ENCODE data around the gene HELZ. TPM values are rescaled to one million over a fixed set of nuclear protein-coding genes. Genes with fewer than 3 reads are reported as not detected.
"Not testable (repeated sequence)": the region's sequence is repeated elsewhere in the genome, so short reads cannot be mapped to it uniquely, and the experiment has no call there.

Gene HELZ
- total and polyA plus RNA-seq, 2 experiments from 2014 or later: 32.7 to 77.2 TPM

DNA sequence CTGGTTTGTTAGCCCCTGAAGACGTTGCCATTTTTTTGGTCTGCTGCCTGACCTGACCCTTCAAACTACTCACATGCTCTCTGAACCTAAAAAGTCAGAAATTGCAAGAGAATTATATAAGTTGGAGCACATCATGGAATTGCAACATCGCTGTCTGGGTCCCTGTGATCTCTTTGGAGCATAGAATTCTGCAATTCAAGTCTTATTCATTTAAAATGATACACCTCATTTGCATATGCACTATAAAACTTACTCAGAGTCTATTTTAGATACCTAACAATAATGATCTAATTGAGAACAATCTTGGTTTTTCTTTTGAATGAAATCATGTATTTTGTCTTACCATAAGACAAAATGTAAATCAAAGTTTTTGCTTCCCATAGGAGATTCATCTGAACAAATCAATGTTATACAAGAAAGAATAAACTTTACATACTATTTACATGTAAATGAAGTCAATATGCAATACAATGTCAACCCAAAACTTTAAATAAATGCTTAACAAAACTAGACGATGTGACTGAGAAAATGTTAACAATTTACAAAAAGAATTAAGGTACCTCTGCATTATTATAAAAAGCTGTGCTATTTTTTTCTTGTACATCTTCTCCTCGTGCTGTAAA, 99.7 kb downstream of the HELZ start:
- Histone ChIP-seq H3K27me3 (no peaks in the 10 kb centered on the region), H3K36me3 (replicated peaks; ENCODE audit: insufficient read depth, low read depth) (no peaks in the 10 kb centered on the region), H3K9me3 (ENCODE audit: low read depth) (no peaks in the 10 kb centered on the region), H3K9me2 (replicated peaks; ENCODE audit: insufficient read depth) (no peaks in the 10 kb centered on the region), H3K27ac (no peak overlapping the region), H2AFZ (no peak overlapping the region), H4K20me1 (ENCODE audit: insufficient read depth, poor library complexity, severe bottlenecking) (no peaks in the 10 kb centered on the region), H3K4me2 (no peak overlapping the region), H3K4me1 (ENCODE audit: insufficient read depth) (no peaks in the 10 kb centered on the region), H3K79me2 (no peaks in the 10 kb centered on the region), H3K4me3 (no peak overlapping the region)
- WGBS (ENCODE audit: low lambda C conversion rate, missing lambda C conversion rate): 87% methylated on average over 4 of the region's 4 CpGs
- DNase-seq (ENCODE audit: low spot score): no peak
- TF ChIP-seq EZH2 (IDR thresholded peaks at IDR 0.05; ENCODE audit: borderline replicate concordance) (no peak), EZH2phosphoT487 (IDR thresholded peaks at IDR 0.05; ENCODE audit: low read depth, severe bottlenecking, unreplicated experiment) (no peak), CTCF (IDR thresholded peaks at IDR 0.05; ENCODE audit: poor library complexity) (no peak)

- H3K36me3 ChIP-seq (replicated peaks; ENCODE audit: insufficient read depth, low read depth): no peaks in the 10 kb centered on the region
- no peak for TF ChIP-seq EZH2 (IDR thresholded peaks at IDR 0.05; ENCODE audit: borderline replicate concordance)
- TF ChIP-seq CTCF (IDR thresholded peaks at IDR 0.05; ENCODE audit: poor library complexity): no peak
- no peak for TF ChIP-seq EZH2phosphoT487 (IDR thresholded peaks at IDR 0.05; ENCODE audit: low read depth, severe bottlenecking, unreplicated experiment)
- no peaks in the 10 kb centered on the region for H3K9me3 ChIP-seq (ENCODE audit: low read depth)
- WGBS (ENCODE audit: low lambda C conversion rate, missing lambda C conversion rate): 98% methylated on average over 5 of the region's 5 CpGs
- no peak overlapping the region for H3K4me3 ChIP-seq
- no peaks in the 10 kb centered on the region for H3K4me1 ChIP-seq (ENCODE audit: insufficient read depth)
- no peak overlapping the region for H3K4me2 ChIP-seq
- DNase-seq (ENCODE audit: low spot score): no peak
- H3K9me2 ChIP-seq (replicated peaks; ENCODE audit: insufficient read depth): no peaks in the 10 kb centered on the region
- H3K27ac ChIP-seq: no peak overlapping the region
- peaks cover 3% of the 10 kb centered on the region for H3K79me2 ChIP-seq
- no peaks in the 10 kb centered on the region for H3K27me3 ChIP-seq
- H2AFZ ChIP-seq: no peak overlapping the region
- H4K20me1 ChIP-seq (ENCODE audit: insufficient read depth, poor library complexity, severe bottlenecking): no peaks in the 10 kb centered on the region
Measured at GRCh38 chr17:67143318-67143717, 101.7 kb downstream of the HELZ start.

DNA sequence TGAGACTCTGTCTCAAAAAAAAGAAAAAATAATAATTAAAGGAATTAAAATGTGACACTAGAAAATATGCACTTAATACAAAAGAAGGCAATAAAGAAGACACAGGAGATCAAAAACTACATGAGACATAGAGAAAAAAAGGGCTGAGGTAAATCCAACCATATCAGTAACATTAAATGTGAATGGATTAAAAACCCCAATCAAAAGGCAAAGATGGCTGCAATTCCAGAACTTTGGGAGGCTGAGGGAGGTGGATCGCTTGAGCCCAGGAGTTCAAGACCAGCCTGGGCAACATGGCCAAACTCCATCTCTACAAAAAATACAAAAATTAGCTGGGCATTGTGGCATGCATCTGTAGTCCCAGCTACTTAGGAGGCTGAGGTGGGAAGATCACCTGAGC, 103.0 kb downstream of the HELZ start:
- not testable (repeated sequence) for H4K20me1 ChIP-seq (ENCODE audit: insufficient read depth, poor library complexity, severe bottlenecking); DNase-seq (ENCODE audit: low spot score); H3K9me3 ChIP-seq (ENCODE audit: low read depth); H3K4me2 ChIP-seq; H3K27ac ChIP-seq; H3K27me3 ChIP-seq; H3K4me1 ChIP-seq (ENCODE audit: insufficient read depth); H3K79me2 ChIP-seq; H2AFZ ChIP-seq; H3K4me3 ChIP-seq; H3K36me3 ChIP-seq (replicated peaks; ENCODE audit: insufficient read depth, low read depth); H3K9me2 ChIP-seq (replicated peaks; ENCODE audit: insufficient read depth)
- 100% methylated on average over 1 of the region's 1 CpG for WGBS (ENCODE audit: low lambda C conversion rate, missing lambda C conversion rate)

DNA sequence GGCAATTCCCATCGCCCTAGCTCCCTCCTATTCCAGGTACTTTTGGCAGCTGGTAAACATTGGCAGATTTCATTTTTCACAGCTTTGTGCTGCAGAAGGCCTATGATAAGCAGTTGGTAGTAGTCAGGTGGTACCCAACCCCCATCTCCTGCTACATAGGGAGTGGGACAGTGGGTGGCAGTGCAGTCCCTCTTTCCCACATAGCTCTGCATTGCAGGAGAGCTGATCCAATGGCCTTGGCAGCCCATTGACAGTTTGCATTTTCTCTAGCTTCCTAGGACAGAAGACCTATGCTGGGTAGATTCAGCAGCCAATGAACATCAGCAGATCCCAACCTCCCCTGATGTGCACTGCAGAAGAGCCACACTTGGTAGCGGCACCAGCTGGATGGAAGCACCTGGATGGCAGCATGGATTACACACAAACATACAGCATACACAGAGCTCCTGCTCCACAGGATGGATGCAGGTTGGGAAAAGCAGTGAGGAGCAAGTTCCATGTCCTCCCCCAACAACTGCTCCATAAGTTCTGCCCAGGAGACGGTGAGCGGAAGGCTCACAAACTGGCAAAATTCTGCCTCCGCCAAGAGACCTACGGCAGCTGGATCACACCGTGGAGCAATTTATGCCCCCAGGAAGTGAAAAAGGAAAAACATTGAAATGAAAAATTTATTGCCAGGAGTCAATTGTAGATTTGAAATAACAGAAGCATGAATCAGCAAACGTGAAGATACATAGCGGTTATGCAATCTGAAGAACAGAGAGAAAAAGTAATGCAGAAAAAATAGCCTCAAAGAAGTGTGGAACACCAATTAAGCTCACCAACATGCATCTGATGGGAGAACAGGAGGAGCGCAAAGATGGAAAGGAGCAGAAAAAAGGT, 105.0 kb downstream of the HELZ start:
- Histone ChIP-seq H3K4me2 (no peak overlapping the region), H3K4me3 (no peak overlapping the region)
- no peak for DNase-seq (ENCODE audit: low spot score)

More for the DNA sequence above, 105.0 kb downstream of the HELZ start:
- Histone ChIP-seq H3K27ac (no peak overlapping the region), H3K27me3 (no peaks in the 10 kb centered on the region), H2AFZ (no peak overlapping the region), H3K9me2 (replicated peaks; ENCODE audit: insufficient read depth) (no peaks in the 10 kb centered on the region), H4K20me1 (ENCODE audit: insufficient read depth, poor library complexity, severe bottlenecking) (no peaks in the 10 kb centered on the region), H3K4me1 (ENCODE audit: insufficient read depth) (no peaks in the 10 kb centered on the region), H3K79me2 (peaks cover 3% of the 10 kb centered on the region), H3K9me3 (ENCODE audit: low read depth) (no peaks in the 10 kb centered on the region), H3K36me3 (replicated peaks; ENCODE audit: insufficient read depth, low read depth) (no peaks in the 10 kb centered on the region)
- TF ChIP-seq CTCF (IDR thresholded peaks at IDR 0.05; ENCODE audit: poor library complexity) (no peak), EZH2 (IDR thresholded peaks at IDR 0.05; ENCODE audit: borderline replicate concordance) (no peak), EZH2phosphoT487 (IDR thresholded peaks at IDR 0.05; ENCODE audit: low read depth, severe bottlenecking, unreplicated experiment) (no peak)
- 90% methylated on average over 10 of the region's 10 CpGs for WGBS (ENCODE audit: low lambda C conversion rate, missing lambda C conversion rate)
